ENCODE data around the gene C15orf61.

DNA sequence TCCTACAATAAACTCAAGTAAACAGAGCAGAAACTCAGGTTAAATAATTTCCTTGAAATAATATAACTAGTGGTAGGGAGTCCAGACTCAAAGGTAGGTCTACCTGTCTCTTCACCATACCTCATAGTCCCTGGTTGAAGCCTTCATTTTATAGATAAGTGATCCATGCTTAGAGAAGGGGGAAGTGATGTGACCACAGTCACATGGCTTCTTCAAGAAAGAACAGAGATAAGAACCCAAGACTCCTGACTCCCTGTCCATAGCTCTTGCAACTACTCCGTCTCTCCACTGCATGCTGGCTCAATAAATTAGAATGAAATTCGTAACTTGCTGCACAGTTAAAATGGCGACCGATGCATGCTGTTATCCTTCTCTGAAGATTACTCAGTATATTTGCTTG is 11.0 kb upstream of the C15orf61 start:
- TF ChIP-seq, protein P1, sequence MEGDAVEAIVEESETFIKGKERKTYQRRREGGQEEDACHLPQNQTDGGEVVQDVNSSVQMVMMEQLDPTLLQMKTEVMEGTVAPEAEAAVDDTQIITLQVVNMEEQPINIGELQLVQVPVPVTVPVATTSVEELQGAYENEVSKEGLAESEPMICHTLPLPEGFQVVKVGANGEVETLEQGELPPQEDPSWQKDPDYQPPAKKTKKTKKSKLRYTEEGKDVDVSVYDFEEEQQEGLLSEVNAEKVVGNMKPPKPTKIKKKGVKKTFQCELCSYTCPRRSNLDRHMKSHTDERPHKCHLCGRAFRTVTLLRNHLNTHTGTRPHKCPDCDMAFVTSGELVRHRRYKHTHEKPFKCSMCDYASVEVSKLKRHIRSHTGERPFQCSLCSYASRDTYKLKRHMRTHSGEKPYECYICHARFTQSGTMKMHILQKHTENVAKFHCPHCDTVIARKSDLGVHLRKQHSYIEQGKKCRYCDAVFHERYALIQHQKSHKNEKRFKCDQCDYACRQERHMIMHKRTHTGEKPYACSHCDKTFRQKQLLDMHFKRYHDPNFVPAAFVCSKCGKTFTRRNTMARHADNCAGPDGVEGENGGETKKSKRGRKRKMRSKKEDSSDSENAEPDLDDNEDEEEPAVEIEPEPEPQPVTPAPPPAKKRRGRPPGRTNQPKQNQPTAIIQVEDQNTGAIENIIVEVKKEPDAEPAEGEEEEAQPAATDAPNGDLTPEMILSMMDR (conservative IDR thresholded peaks at IDR 0.05), result no peak
- no peak for TF ChIP-seq ZFX (IDR thresholded peaks at IDR 0.05)

All from C4-2B (cell line).